GM23338 (cell line): ENCODE measurements around the gene TBC1D5. TPM values are rescaled to one million over a fixed set of nuclear protein-coding genes. Genes with fewer than 3 reads are reported as not detected.

Source experiments
- ATAC-seq: fragments of 200-7000 bp; cut with Tn5 transposase; 3 replicates; pipeline ENCODE4 v1.9.1; 2020
- DNase-seq: peaks from one replicate; pipeline ENCODE4 v3.0.0-alpha.2; 2015; ENCODE audit warnings: low spot score
- H2AFZ ChIP-seq: fragments of 200-600 bp; sonication (generic); 2 replicates; pipeline ENCODE4 v1.8.0; 2016; ENCODE audit warnings: antibody characterized with exemption, mild to moderate bottlenecking, moderate library complexity
- H3F3A ChIP-seq: fragments of 200-600 bp; sonication (generic); replicated peaks from 2 replicates; pipeline ENCODE4 v1.8.0; 2017; ENCODE audit warnings: antibody characterized with exemption, mixed run types, low read depth
- H3K27ac ChIP-seq: fragments of 200-600 bp; sonication (generic); 2 replicates; pipeline ENCODE4 v1.6.1; 2016; ENCODE audit warnings: low read depth
- H3K27me3 ChIP-seq: fragments of 200-600 bp; sonication (generic); 2 replicates; pipeline ENCODE4 v1.8.0; 2016; ENCODE audit warnings: mild to moderate bottlenecking, mixed run types, moderate library complexity; ENCODE audit not compliant: insufficient read depth
- H3K36me3 ChIP-seq: fragments of 200-600 bp; sonication (generic); 2 replicates; pipeline ENCODE4 v1.8.0; 2016; ENCODE audit warnings: mild to moderate bottlenecking; ENCODE audit not compliant: insufficient read depth
- H3K4me1 ChIP-seq: fragments of 200-600 bp; sonication (generic); 2 replicates; pipeline ENCODE4 v1.8.0; 2016; ENCODE audit warnings: mild to moderate bottlenecking, moderate library complexity; ENCODE audit not compliant: insufficient read depth
- H3K4me2 ChIP-seq: fragments of 200-600 bp; sonication (generic); 2 replicates; pipeline ENCODE4 v1.7.1; 2017; ENCODE audit warnings: mixed run types
- H3K4me3 ChIP-seq: fragments of 200-600 bp; sonication (generic); 2 replicates; pipeline ENCODE4 v1.6.1; 2016; ENCODE audit warnings: mixed run types
- H3K79me2 ChIP-seq: fragments of 200-600 bp; sonication (generic); replicated peaks from 2 replicates; pipeline ENCODE4 v1.8.0; 2017; ENCODE audit warnings: mild to moderate bottlenecking; ENCODE audit not compliant: insufficient read depth
- H3K9me2 ChIP-seq: fragments of 200-600 bp; sonication (generic); 2 replicates; pipeline ENCODE4 v1.8.0; 2017; ENCODE audit not compliant: insufficient read depth
- H4K20me1 ChIP-seq: fragments of 200-600 bp; sonication (generic); replicated peaks from 2 replicates; pipeline ENCODE4 v1.8.0; 2017; ENCODE audit warnings: mild to moderate bottlenecking; ENCODE audit not compliant: insufficient read depth
- H3K27ac Mint-ChIP-seq: 2 replicates; pipeline ENCODE4 v1.8.0; 2020; ENCODE audit warnings: inconsistent platforms, mild to moderate bottlenecking, moderate library complexity, mixed read lengths
- H3K27me3 Mint-ChIP-seq: 3 replicates; pipeline ENCODE4 v1.8.0; 2022; ENCODE audit warnings: low read depth, mild to moderate bottlenecking, moderate library complexity, mixed read lengths, inconsistent platforms; ENCODE audit not compliant: insufficient read depth, poor library complexity
- H3K36me3 Mint-ChIP-seq: 3 replicates; pipeline ENCODE4 v1.8.0; 2021; ENCODE audit warnings: low read depth, mild to moderate bottlenecking, inconsistent platforms, moderate library complexity, mixed read lengths
- H3K4me1 Mint-ChIP-seq: 3 replicates; pipeline ENCODE4 v1.8.0; 2020; ENCODE audit warnings: mild to moderate bottlenecking, inconsistent platforms, mixed read lengths
- H3K4me3 Mint-ChIP-seq: 3 replicates; pipeline ENCODE4 v1.8.0; 2021; ENCODE audit warnings: moderate library complexity, mild to moderate bottlenecking, inconsistent platforms, mixed read lengths
- H3K9me3 Mint-ChIP-seq: 3 replicates; pipeline ENCODE4 v1.8.0; 2020; ENCODE audit warnings: moderate library complexity, mild to moderate bottlenecking, inconsistent platforms, mixed read lengths
- CREB1 ChIP-seq: fragments of 250-450 bp; sonication (Bioruptor Pico); IDR thresholded peaks from 2 replicates; pipeline ENCODE4 v1.5.0; 2020; ENCODE audit warnings: low read depth, mild to moderate bottlenecking, moderate library complexity
- CTCF ChIP-seq, 2 experiments: fragments of 200-600 bp in 1 of 2; sonication (generic) in 1 of 2; conservative IDR thresholded peaks; 2 replicates each; pipeline versions ENCODE4 v1.5.1 to v1.6.1; 2016 to 2017; ENCODE audit warnings: antibody characterized with exemption in 2 of 2, low read depth in 2 of 2, mild to moderate bottlenecking in 2 of 2, moderate library complexity in 1 of 2
- EZH2 ChIP-seq: fragments of 200-600 bp; sonication (generic); IDR thresholded peaks from one replicate; pipeline ENCODE4 v1.8.0; 2017; ENCODE audit warnings: antibody characterized with exemption, mild to moderate bottlenecking, low read depth; ENCODE audit not compliant: unreplicated experiment
- EZH2phosphoT487 ChIP-seq: fragments of 200-600 bp; sonication (generic); IDR thresholded peaks from one replicate; pipeline ENCODE4 v1.8.1; 2018; ENCODE audit warnings: antibody characterized with exemption; ENCODE audit not compliant: unreplicated experiment
- JUNB ChIP-seq: IDR thresholded peaks from one replicate; pipeline ENCODE4 v1.6.1; 2016; ENCODE audit warnings: antibody characterized with exemption; ENCODE audit not compliant: unreplicated experiment
- NANOG ChIP-seq: IDR thresholded peaks from 2 replicates; pipeline ENCODE4 v1.6.1; 2016; ENCODE audit warnings: antibody characterized with exemption, borderline replicate concordance
- POLR2AphosphoS5 ChIP-seq: IDR thresholded peaks from 2 replicates; pipeline ENCODE4 v1.6.1; 2016; ENCODE audit warnings: antibody characterized with exemption, low read depth
- REST ChIP-seq: IDR thresholded peaks from one replicate; pipeline ENCODE4 v1.6.1; 2018; ENCODE audit warnings: antibody characterized with exemption; ENCODE audit not compliant: unreplicated experiment
- STAT1 ChIP-seq: IDR thresholded peaks from one replicate; pipeline ENCODE4 v1.6.1; 2016; ENCODE audit warnings: antibody characterized with exemption; ENCODE audit not compliant: unreplicated experiment
- ZNF114 ChIP-seq: fragments of 250-450 bp; sonication (Bioruptor Pico); IDR thresholded peaks from 2 replicates; pipeline ENCODE4 v1.5.0; 2020; ENCODE audit warnings: mild to moderate bottlenecking, moderate library complexity
- ZNF462 ChIP-seq: fragments of 250-450 bp; sonication (Bioruptor Pico); IDR thresholded peaks from 2 replicates; pipeline ENCODE4 v1.5.0; 2020; ENCODE audit warnings: mild to moderate bottlenecking, moderate library complexity
- polyA plus RNA-seq: library from polyadenylated mRNA; unstranded; fragments of >200 nt; fragmentation: Nextera tagmentation; extraction: Ambion mirVana; gene quantifications from 2 replicates; pipeline ENCODE4 v1.2.1, GENCODE V29; 2016
- total RNA-seq: library from RNA; depleted of rRNA; stranded (reverse); fragments of >200 nt; shearing (Covaris generic); gene quantifications from 2 replicates; pipeline ENCODE4 v1.2.3, GENCODE V29; 2014

Gene TBC1D5
- total and polyA plus RNA-seq, 2 experiments from 2014 or later: 21.8 to 48.1 TPM

GRCh38 chr3:17357035-17357710, 385.3 kb downstream of the TBC1D5 start:
- DNase-seq: peak; percentile 9
- no peak overlapping the region for H2AFZ ChIP-seq
- no peaks in the 10 kb centered on the region for H3K27me3 Mint-ChIP-seq
- peak overlapping the region; percentile 84 for H3K27ac Mint-ChIP-seq
- H3K4me2 ChIP-seq: no peak overlapping the region
- no peaks in the 10 kb centered on the region for H3K27me3 ChIP-seq
- no peaks in the 10 kb centered on the region for H4K20me1 ChIP-seq
- no peaks in the 10 kb centered on the region for H3F3A ChIP-seq
- TF ChIP-seq POLR2AphosphoS5 (no peak), ZNF462 (no peak), REST (no peak), CTCF (conservative IDR thresholded peaks at IDR 0.05; ENCODE audit: low read depth in 2 of 2) (no peak), CREB1 (CRISPR knock-in tag) (no peak), ZNF114 (CRISPR knock-in tag) (no peak), JUNB (no peak), NANOG (no peak), STAT1 (no peak), EZH2phosphoT487 (no peak), EZH2 (no peak)
- no peak overlapping the region for H3K4me3 Mint-ChIP-seq
- peaks cover 4% of the 10 kb centered on the region; the same call in 1 of the 2 replicates for H3K4me1 ChIP-seq
- H3K4me3 ChIP-seq: no peak overlapping the region
- H3K36me3 ChIP-seq: no peaks in the 10 kb centered on the region
- no peaks in the 10 kb centered on the region for H3K79me2 ChIP-seq
- H3K4me1 Mint-ChIP-seq: peaks cover 10% of the 10 kb centered on the region
- H3K27ac ChIP-seq: no peak overlapping the region
- no peaks in the 10 kb centered on the region for H3K9me3 Mint-ChIP-seq
- H3K36me3 Mint-ChIP-seq: no peaks in the 10 kb centered on the region
- no peaks in the 10 kb centered on the region for H3K9me2 ChIP-seq
- ATAC-seq: peak; percentile 63
